ENCODE measurements around the gene LRMDA. TPM values are rescaled to one million over a fixed set of nuclear protein-coding genes. Genes with fewer than 3 reads are reported as not detected.
"Not testable (repeated sequence)": the region's sequence is repeated elsewhere in the genome, so short reads cannot be mapped to it uniquely, and the experiment has no call there.

The LRMDA gene
- total RNA-seq, 4 donors from 2014 or later, result 2.2 to 7.8 (median 4.5) TPM

- Histone ChIP-seq H3K27ac (no peak overlapping the region), H3K4me3 (no peak overlapping the region), H3K27me3 (no peaks in the 10 kb centered on the region), H3K9me3 (no peaks in the 10 kb centered on the region), H3K4me1 (no peaks in the 10 kb centered on the region), H3K36me3 (no peaks in the 10 kb centered on the region)
- TF ChIP-seq CTCF (IDR thresholded peaks at IDR 0.05) (no peak), EP300 (IDR thresholded peaks at IDR 0.05; ENCODE audit: low read depth) (no peak), POLR2AphosphoS5 (IDR thresholded peaks at IDR 0.05) (no peak), POLR2A (IDR thresholded peaks at IDR 0.05) (no peak)
- intact Hi-C loops (cut with DNase I; ENCODE audit: low total_unique reads) (no loop called here), in situ Hi-C loops (cut with MboI; ENCODE audit: low pct_ligation_motif_present in 1 of 4, low pct_unique_long_range_greater_than_20kb in 1 of 4, low sequenced_read_pairs in 3 of 4) (no loop called here)
- DNase-seq, result no peak
- WGBS, 2 donors (ENCODE audit: low coverage in 1 of 2), result 77 to 90% methylated on average over 3 of the region's 3 CpGs
Observed at GRCh38 chr10:76141376-76141775, 710.0 kb downstream of the LRMDA start.

DNA sequence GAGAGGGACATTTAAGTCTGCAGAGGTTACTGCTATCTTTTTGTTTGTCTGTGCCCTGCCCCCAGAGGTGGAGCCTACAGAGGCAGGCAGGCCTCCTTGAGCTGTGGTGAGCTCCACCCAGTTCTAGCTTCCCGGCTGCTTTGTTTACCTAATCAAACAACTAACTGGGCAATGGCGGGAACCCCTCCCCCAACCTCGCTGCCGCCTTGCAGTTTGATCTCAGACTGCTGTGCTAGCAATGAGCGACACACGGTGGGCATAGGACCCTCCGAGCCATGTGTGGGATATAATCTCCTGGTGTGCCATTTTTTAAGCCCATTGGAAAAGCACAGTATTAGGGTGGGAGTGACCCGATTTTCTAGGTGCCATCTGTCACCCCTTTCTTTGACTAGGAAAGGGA lies 716.8 kb downstream of the LRMDA start:
- DNase-seq; in situ Hi-C loops (cut with MboI; ENCODE audit: low pct_ligation_motif_present in 1 of 4, low pct_unique_long_range_greater_than_20kb in 1 of 4, low sequenced_read_pairs in 3 of 4); H3K36me3 ChIP-seq; H3K4me3 ChIP-seq; H3K9me3 ChIP-seq; H3K27ac ChIP-seq; intact Hi-C loops (cut with DNase I; ENCODE audit: low total_unique reads); H3K27me3 ChIP-seq: not testable (repeated sequence)
- 80% methylated on average over 8 of the region's 8 CpGs; no CpG with 5 or more reads in 1 of the 2 donors for whole genome bisulfite sequencing, 2 donors (ENCODE audit: low coverage in 1 of 2)
- peaks cover 0 to 12% (median 2%) of the 10 kb centered on the region in 4 donors for H3K4me1 ChIP-seq

GRCh38 chr10:76149182-76149581 lies 717.8 kb downstream of the LRMDA start:
- 67 to 100% methylated on average over 1 of the region's 1 CpG for WGBS, 2 donors (ENCODE audit: low coverage in 1 of 2)
- intact Hi-C loops (cut with DNase I; ENCODE audit: low total_unique reads) (no loop called here), in situ Hi-C loops (cut with MboI; ENCODE audit: low pct_ligation_motif_present in 1 of 4, low pct_unique_long_range_greater_than_20kb in 1 of 4, low sequenced_read_pairs in 3 of 4) (no loop called here)
- TF ChIP-seq EP300 (IDR thresholded peaks at IDR 0.05; ENCODE audit: low read depth) (no peak), POLR2AphosphoS5 (IDR thresholded peaks at IDR 0.05) (no peak), POLR2A (IDR thresholded peaks at IDR 0.05) (no peak)
- Histone ChIP-seq H3K9me3 (peaks cover 0 to 3% of the 10 kb centered on the region in 2 donors), H3K4me3 (no peak overlapping the region), H3K4me1 (peaks cover 0 to 12% (median 2%) of the 10 kb centered on the region in 4 donors), H3K27ac (no peak overlapping the region), H3K27me3 (no peaks in the 10 kb centered on the region), H3K36me3 (no peaks in the 10 kb centered on the region)
- no peak for DNase-seq

- H3K36me3 ChIP-seq, result no peaks in the 10 kb centered on the region
- intact Hi-C loops (cut with DNase I; ENCODE audit: low total_unique reads), result no loop called here
- no peaks in the 10 kb centered on the region for H3K27me3 ChIP-seq
- no peak overlapping the region for H3K4me3 ChIP-seq
- no peak for DNase-seq
- peaks cover 0 to 3% of the 10 kb centered on the region in 2 donors for H3K9me3 ChIP-seq
- in situ Hi-C loops (cut with MboI; ENCODE audit: low pct_ligation_motif_present in 1 of 4, low pct_unique_long_range_greater_than_20kb in 1 of 4, low sequenced_read_pairs in 3 of 4), result no loop called here
- TF ChIP-seq CTCF (IDR thresholded peaks at IDR 0.05), result no peak
- TF ChIP-seq POLR2AphosphoS5 (IDR thresholded peaks at IDR 0.05), result no peak
- TF ChIP-seq POLR2A (IDR thresholded peaks at IDR 0.05), result no peak
- TF ChIP-seq EP300 (IDR thresholded peaks at IDR 0.05; ENCODE audit: low read depth), result no peak
- peaks cover 0 to 12% (median 2%) of the 10 kb centered on the region in 4 donors for H3K4me1 ChIP-seq
- WGBS, 2 donors (ENCODE audit: low coverage in 1 of 2), result 81 to 100% methylated on average over 1 to 2 of the region's 2 CpGs
- peak overlapping the region; percentile 35 to 72 (median 48) for H3K27ac ChIP-seq
Observed at GRCh38 chr10:76149602-76150138, 718.2 kb downstream of the LRMDA start.

DNA sequence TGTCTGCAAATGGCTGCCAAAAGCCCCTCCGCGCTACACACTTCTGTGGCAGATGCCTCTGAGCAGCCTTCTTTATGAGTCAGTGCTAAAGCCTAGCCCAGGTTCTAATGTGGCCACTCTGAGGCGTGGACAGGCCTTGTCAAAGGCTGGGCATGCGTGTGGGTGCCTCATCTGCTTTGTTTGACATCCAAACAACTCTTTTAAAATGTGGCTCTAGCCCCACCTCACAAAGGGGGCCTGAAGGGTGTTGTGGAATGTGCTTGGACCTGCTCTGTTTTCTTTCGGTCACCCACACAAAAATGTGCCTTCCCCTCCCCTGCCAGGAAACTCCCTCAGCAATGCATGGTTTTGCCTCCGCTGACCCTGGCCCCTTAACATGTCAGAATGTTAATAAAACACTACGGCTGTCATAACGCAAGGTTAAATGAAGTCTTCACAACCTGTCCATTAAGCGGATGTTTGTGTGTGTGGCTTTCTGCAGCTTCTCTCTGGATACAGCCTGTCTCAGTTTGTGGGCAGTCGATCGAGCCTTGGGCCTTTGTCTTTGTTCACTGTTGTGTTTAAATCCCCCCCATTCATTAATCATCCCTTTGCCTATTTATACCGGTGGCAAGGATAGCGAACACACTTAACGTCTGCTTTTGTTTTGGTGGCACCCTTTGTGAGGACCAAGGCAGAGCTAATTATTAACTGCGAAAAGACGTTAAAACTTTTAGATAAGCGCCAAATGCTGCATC lies 718.9 kb downstream of the LRMDA start:
- intact Hi-C loops (cut with DNase I; ENCODE audit: low total_unique reads) (no loop called here), in situ Hi-C loops (cut with MboI; ENCODE audit: low pct_ligation_motif_present in 1 of 4, low pct_unique_long_range_greater_than_20kb in 1 of 4, low sequenced_read_pairs in 3 of 4) (no loop called here)
- Histone ChIP-seq H3K4me3 (no peak overlapping the region), H3K4me1 (peaks cover 0 to 12% (median 2%) of the 10 kb centered on the region in 4 donors), H3K9me3 (peaks cover 0 to 3% of the 10 kb centered on the region in 2 donors), H3K27ac (peak overlapping the region; percentile 35 to 72 (median 48)), H3K27me3 (no peaks in the 10 kb centered on the region), H3K36me3 (no peaks in the 10 kb centered on the region)
- TF ChIP-seq POLR2AphosphoS5 (IDR thresholded peaks at IDR 0.05) (no peak), EP300 (IDR thresholded peaks at IDR 0.05; ENCODE audit: low read depth) (no peak), POLR2A (IDR thresholded peaks at IDR 0.05) (no peak), CTCF (IDR thresholded peaks at IDR 0.05) (no peak)
- no peak for DNase-seq
- WGBS, 2 donors (ENCODE audit: low coverage in 1 of 2), result 75 to 94% methylated on average over 4 to 17 of the region's 17 CpGs

All from transverse colon (tissue), 4 donors.